ENCODE measurements around the gene PPY. TPM values are rescaled to one million over a fixed set of nuclear protein-coding genes. Genes with fewer than 3 reads are reported as not detected.

PPY gene
- total RNA-seq, 4 donors from 2014 or later = not detected

- TF ChIP-seq CTCF (IDR thresholded peaks at IDR 0.05; ENCODE audit: low read depth) = no peak
These were observed 32.3 kb upstream of the PPY start for GRCh38 chr17:43974382-43975266.

- TF ChIP-seq CTCF (IDR thresholded peaks at IDR 0.05; ENCODE audit: low read depth) = no peak
These were observed 28.1 kb upstream of the PPY start for GRCh38 chr17:43970366-43970765.

- no peak for TF ChIP-seq CTCF (IDR thresholded peaks at IDR 0.05; ENCODE audit: low read depth)
These were observed 25.1 kb upstream of the PPY start for GRCh38 chr17:43967251-43967875.

GRCh38 chr17:43966276-43966675 lies 24.0 kb upstream of the PPY start:
- TF ChIP-seq CTCF (IDR thresholded peaks at IDR 0.05; ENCODE audit: low read depth) = no peak

- no peak for TF ChIP-seq CTCF (IDR thresholded peaks at IDR 0.05; ENCODE audit: low read depth)
These were observed 20.2 kb upstream of the PPY start for GRCh38 chr17:43962479-43962878.

- no peak for TF ChIP-seq CTCF (IDR thresholded peaks at IDR 0.05; ENCODE audit: low read depth)
These were observed 19.7 kb upstream of the PPY start for GRCh38 chr17:43961954-43962353.

- no peak for TF ChIP-seq CTCF (IDR thresholded peaks at IDR 0.05; ENCODE audit: low read depth)
These were observed 16.6 kb upstream of the PPY start for GRCh38 chr17:43958748-43959352.
